HG03469 (cell line): Measurements from ENCODE around the gene CEP20.
"Not testable (repeated sequence)": the region's sequence is repeated elsewhere in the genome, so short reads cannot be mapped to it uniquely, and the experiment has no call there.

Experiments
- ATAC-seq: cut with Tn5 transposase; IDR thresholded peaks from one replicate; pipeline ENCODE4 v1.9.1; 2021; ENCODE audit warnings: mild to moderate bottlenecking, moderate library complexity, moderate number of reproducible peaks; ENCODE audit not compliant: unreplicated experiment

Gene CEP20, protein sequence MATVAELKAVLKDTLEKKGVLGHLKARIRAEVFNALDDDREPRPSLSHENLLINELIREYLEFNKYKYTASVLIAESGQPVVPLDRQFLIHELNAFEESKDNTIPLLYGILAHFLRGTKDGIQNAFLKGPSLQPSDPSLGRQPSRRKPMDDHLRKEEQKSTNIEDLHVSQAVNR

DNA sequence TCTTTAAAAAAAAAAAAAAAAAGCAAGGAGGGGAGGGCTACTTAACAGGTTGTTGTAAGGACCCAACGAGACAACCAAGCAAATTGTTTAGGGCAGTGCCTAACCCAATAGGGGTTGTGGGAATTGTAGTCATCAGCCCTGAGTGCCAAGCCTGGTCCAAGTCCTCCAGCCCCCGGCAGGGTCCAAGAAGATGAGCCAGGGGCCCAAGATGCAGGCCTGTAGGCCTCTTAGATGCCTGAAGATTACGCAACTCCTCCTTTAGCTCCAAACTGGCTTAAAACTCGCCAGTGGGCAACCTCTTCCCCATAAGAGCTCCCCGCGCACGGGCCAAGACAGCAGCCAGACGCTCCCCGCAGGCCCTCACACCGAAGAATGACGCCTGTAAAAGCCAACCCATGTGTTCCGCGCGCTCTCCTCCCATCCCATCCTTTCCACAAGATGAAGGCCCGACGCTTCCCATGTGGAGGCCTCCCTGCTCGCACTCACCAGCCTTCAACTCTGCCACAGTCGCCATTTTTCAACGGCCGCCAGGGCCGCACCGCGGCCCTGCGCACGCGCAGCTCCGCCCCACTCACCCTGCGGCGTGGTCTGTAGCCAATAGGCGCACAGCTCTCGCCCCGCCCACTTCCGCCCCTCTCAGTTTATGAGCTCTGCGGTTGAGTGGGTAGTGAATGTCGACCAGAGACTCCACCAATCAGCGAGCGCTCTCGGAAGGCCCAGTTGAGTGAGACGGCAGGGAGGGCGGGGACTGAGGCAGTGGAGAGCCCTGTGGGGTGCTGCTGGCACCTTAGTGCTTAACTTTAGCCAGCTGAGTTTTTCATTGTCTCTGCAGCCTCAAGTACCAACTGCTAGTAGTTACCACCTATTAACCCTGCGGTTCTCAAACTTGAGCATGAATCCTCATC lies at the start of gene CEP20:
Gene CEP20 (minus strand): TSS at position 532 of the 905 bp plus-strand sequence. CDS start 18 bp downstream, at position 514.
- peak; percentile 93 for ATAC-seq

DNA sequence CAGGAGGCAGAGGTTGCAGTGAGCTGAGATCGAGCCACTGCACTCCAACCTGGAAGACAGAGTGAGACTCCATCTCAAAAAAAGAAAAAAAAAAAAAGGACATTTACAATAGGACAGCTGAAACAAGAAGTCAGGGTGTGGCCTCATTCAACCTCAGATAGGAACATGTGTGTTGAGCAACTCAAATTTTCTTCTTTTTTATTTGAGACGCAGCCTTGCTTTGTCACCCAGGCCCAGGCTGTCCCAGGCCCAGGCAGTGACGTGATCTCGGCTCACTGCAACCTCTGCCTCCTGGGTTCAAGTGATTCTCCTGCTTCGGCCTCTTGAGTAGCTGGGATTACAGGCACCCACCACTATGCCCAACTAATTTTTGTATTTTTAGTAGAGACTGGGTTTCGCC lies 48.4 kb upstream of the CEP20 start:
- not testable (repeated sequence) for ATAC-seq

DNA sequence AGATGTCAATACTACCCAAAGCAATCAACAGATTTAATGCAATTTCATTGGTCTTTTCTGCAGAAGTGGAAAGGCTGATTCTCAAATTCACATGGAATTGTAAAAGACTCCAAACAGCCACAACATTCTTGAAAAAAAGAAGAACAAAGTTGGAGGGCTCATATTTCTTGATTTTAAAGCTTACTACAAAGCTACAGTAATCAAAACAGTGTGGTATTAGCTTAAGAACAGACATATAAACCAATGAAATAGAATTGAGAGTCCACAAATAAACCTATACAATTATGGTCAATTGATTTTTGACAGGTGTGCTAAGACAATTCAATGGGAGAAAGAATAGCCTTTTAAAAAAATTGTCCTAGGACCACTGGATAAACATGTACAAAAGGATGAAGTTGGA lies 46.6 kb upstream of the CEP20 start:
- ATAC-seq: no peak

DNA sequence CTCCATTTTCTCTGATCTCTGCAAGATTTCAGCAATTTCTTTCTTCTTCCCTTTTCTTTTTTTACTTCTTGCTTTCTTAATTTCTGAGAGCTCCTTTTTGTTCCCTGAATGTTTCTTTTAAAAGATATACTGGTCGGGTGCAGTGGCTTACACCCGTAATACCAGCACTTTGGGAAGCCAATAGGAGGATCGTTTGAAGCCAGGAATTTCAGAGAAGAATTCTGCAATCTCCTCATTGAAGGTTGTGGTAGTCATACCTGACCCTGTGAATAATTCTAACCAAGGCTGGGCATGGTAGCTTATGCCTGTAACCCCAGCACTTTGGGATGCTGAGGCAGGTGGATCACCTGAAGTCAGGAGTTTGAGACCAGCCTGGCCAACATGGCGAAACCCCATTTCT lies 45.4 kb upstream of the CEP20 start:
- no peak for ATAC-seq

GRCh38 chr16:15932939-15933338 lies 44.5 kb upstream of the CEP20 start:
- no peak for ATAC-seq

GRCh38 chr16:15928261-15929104 lies 40.1 kb upstream of the CEP20 start:
- no peak for ATAC-seq

- no peak for ATAC-seq
Observed at GRCh38 chr16:15925631-15926030, 37.2 kb upstream of the CEP20 start.

DNA sequence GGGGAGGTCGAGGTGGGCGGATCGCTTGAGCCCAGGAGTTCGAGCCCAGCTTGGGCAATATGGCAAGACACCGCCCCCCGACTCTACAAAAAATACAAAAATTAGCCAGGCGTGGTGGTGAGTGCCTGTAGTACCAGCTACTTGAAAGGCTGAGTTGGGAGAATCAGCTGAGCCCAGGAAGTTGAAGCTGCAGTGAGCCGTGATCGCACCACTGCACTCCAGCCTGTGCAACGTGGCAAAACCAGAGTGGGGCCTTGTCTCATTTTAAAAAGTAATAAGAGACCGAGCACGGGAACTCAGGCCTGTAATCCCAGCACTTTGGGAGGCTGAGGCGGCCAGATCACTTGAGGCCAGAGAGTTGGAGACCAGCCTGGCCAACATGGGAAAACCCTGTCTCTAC lies 36.6 kb upstream of the CEP20 start:
- ATAC-seq: no peak

DNA sequence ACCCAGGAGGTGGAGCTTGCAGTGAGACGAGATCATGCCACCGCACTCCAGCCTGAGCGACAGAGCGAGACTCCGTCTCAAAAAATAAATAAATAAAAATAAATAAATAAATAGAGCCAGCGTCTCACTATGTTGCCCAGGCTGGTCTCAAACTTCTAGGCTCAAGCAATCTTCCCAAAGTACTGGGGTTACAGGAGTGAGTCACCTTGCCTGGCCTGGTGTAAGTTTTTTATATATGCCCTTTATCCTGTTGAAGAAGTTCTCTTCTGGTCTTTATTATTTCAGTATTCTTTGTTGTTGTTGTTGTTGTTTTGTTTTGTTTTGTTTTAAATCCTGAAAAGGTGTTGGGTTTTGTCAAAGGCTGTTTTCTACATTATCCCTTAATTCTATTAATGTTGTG lies 30.9 kb upstream of the CEP20 start:
- no peak for ATAC-seq

- not testable (repeated sequence) for ATAC-seq
Observed at GRCh38 chr16:15918314-15918713, 29.9 kb upstream of the CEP20 start.

GRCh38 chr16:15916323-15916722 lies 27.9 kb upstream of the CEP20 start:
- ATAC-seq: no peak

DNA sequence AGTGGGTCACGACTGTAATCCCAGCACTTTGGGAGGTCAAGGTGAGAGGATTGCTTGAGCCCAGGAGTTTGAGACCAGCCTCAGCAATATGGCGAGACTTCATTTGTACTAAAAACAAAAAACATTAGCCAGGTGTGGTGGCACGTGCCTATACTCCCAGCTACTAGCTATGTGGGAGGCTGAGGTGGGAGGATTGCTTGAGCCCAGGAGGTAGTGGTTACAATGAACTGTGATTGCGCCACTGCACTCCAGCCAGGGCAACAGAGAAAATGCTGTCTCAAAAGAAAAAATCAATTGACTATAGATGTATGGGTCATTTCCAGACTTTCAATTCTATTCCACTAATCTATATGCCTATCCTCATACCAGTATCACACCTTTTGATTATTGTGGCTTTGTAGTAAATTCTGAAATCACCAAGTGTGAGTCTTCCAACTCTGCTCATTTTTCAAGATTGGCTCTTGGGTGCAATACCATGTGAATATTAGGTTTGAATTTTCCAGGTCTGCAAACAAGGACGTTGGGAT lies 27.2 kb upstream of the CEP20 start:
- no peak for ATAC-seq

DNA sequence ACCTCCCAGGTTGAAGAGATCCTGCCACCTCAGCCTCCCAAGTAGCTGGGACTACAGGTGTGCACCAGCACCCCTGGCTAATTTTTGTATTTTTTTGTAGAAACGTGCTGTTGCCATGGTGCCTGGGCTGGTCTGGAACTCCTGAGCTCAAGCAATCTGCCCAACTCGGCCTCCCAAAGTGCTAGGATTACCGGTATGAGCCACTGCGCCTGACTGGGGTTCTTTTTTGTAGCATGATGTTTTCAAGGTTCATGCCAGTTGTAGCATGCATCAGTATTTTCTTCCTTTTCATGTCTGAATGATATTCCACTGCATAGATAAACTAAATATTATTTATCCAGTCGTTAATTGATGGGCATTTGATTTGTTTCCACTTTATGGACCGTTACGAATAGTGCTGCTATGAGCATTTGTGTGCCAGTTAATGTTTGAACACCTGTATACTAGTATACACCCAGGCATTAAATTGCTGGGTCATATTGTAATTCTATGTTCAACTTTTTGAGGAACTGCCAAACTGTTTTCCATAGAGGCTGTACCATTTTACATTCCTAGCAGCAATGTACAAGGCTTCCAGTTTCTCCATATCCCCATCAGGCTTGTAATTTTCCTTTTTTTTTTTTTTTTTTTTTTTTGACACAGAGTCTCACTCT lies 24.8 kb upstream of the CEP20 start:
- ATAC-seq: no peak

GRCh38 chr16:15911198-15911597 lies 22.8 kb upstream of the CEP20 start:
- ATAC-seq: no peak

DNA sequence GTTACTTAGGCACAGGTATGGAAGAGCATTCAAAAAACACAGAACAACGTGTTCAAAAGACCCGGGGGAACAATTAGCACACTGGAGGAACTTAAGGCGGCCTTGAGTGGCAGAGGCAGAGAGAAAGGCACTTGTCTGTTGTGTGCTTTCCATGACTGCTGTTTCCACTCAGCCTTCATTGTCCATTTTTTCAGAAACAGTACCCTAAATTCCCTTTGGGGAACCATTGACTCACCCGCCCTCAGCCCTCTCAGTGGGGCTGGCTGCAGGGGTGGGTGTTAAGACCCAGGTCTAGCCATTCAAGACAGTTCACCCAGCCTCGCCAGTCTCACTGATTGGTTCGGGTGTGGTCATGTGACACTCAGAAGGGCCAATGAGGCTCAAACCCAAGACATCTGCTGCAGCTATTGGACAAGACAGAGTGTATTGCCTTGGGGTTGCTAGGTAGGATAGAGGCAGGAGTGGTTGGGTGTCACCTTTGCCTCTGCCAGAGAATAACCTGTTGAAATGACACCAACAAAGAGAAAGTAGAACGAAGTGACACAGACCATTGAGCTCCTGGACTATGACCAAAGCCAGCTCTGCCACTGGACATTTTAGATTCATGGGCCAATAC lies 19.6 kb upstream of the CEP20 start:
- ATAC-seq: peak; percentile 98

DNA sequence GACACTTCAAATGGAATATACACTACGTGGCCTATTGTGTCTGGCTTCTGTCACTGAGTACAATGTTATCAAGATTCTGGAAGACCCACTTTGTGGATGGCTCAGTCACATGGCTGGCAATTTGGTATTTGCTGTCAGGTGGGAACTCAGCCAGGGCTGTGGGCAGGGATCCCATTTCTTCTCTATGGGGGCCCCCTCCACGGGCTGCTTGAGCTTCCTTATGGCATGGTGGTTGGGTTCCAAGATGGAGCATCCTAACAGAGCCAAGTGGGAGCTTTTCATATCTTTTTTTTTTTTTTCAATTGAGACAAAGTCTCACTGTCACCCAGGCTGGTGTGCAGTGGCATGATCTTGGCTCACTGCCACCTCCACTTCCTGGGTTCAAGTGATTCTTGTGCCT lies 18.0 kb upstream of the CEP20 start:
- no peak for ATAC-seq

DNA sequence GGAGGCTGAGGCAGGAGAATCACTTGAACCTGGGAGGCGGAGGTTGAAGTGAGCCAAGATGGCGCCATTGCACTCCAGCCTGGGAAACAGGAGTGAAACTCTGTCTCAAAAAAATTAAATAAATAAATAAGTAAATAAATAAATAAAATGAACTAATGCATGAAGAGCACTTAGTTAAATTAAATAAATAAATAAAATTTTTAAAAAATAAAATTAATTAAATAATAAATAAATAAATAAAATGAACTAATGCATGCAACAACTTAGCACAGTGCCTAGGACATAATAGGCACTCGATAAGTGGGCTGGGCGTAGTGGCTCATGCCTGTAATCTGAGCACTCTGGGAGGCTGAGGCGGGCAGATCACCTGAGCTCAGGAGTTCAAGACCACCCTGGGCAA lies 15.6 kb upstream of the CEP20 start:
- no peak for ATAC-seq

DNA sequence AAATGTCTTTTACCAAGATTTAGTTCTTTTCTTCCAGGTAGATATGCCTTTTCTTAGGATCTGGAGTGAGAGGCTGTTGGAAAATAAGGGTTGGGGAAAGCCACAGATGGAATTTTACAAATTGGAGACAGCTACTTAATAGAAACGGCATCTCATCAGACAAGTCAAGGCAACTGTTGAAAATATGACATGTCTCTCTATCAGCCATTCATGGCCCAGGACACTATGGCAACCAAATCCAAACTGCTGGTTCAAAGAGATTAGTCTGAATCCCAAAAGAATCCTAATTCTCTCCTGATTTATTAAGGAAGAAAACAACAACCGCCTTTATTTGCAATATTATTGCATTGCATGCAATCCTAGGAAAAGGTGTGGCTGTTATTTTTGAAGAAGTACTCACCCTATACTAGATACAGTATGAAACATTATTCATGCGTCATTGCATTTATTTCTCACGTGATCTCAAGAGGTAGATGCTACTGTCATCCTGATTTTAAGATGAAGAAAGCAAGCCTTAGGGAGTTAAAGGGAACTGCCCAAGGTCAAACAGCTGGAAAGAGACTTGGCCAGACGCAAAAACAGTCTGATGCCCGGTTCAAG lies 12.6 kb upstream of the CEP20 start:
- ATAC-seq: no peak

DNA sequence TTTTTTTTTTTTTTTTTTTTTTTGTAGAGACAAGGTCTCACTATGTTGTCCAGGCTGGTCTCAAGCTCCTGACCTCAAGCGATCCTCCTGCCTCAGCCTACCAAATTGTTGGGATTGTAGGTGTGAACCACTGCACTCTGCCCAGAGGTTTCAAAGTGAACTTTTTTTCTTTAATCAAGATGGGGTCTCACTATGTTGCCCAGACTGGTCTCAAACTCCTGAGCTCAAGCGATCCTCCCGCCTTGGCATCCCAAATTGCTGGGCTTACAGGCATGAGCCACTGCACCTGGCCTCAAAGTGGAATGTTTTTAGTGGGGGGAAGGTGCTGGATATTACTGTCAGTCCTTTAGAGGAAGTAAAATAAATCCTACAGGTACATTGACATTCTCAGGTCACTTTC lies 12.0 kb upstream of the CEP20 start:
- no peak for ATAC-seq

GRCh38 chr16:15899538-15900100 lies 11.2 kb upstream of the CEP20 start:
- ATAC-seq: no peak
